HepG2 (cell line): ENCODE measurements around the gene RNF208. TPM values are rescaled to one million over a fixed set of nuclear protein-coding genes. Genes with fewer than 3 reads are reported as not detected.

Source experiments
- ATAC-seq: fragments of 200-7000 bp; cut with Tn5 transposase; 3 replicates; pipeline ENCODE4 v1.9.1; 2020; ENCODE audit warnings: mild to moderate bottlenecking, moderate library complexity
- BruUV-seq: library from RNA; stranded (reverse); fragments of 400-500 nt; replicated peaks from 2 replicates; lab custom pipeline; 2021; lab: Mats Ljungman, UMichigan
- CTCF ChIA-PET: fragments of 300-600 bp; formaldehyde crosslinking; extraction: SDS; loops from one replicate; lab custom pipeline; 2021; ENCODE audit warnings: low total read pairs, inconsistent platforms, low intra/inter-chr PET ratio; lab: Yijun Ruan, JAX
- POLR2A ChIA-PET: fragments of 350-600 bp; sonication (Branson Sonifier 250); formaldehyde crosslinking; loops from one replicate; lab custom pipeline; 2020; ENCODE audit warnings: antibody characterized with exemption, inconsistent platforms; lab: Yijun Ruan, JAX
- DNase-seq: peaks from one replicate; pipeline ENCODE4 v3.0.0-alpha.2; 2015; ENCODE audit warnings: low spot score
- FAIRE-seq: peaks from 3 replicates; lab custom pipeline; 2011; peaks lifted over from hg19 to GRCh38; lab: Jason Lieb, UNC
- H2AFZ ChIP-seq: one replicate; pipeline ENCODE4 v1.6.1; 2011; ENCODE audit warnings: low read length, inconsistent platforms
- H3K27ac ChIP-seq: fragments of 300-600 bp; 3 replicates; pipeline ENCODE4 v1.8.0; 2011; ENCODE audit warnings: mixed run types, mild to moderate bottlenecking, mixed read lengths, low read length, inconsistent platforms; ENCODE audit not compliant: insufficient read depth; ENCODE audit errors: extremely low read length
- H3K27me3 ChIP-seq, 2 experiments: fragments of 200-600 bp in 1 of 2; 2 replicates in 1 of 2; 3 replicates in 1 of 2; pipeline versions ENCODE4 v1.6.0 to v1.8.0; 2011; ENCODE audit warnings: low read length in 2 of 2, mild to moderate bottlenecking in 2 of 2, moderate library complexity in 2 of 2, inconsistent platforms in 1 of 2; ENCODE audit not compliant: insufficient read depth in 2 of 2, control insufficient read depth in 1 of 2
- H3K36me3 ChIP-seq, 2 experiments: fragments of 200-600 bp in 1 of 2; replicated peaks in 1 of 2; 2 replicates in 1 of 2; 3 replicates in 1 of 2; pipeline versions ENCODE4 v1.5.1 to v1.8.0; 2011; ENCODE audit warnings: low read length in 2 of 2, inconsistent platforms in 1 of 2; ENCODE audit not compliant: insufficient read depth in 2 of 2, control insufficient read depth in 1 of 2
- H3K4me1 ChIP-seq: 2 replicates; pipeline ENCODE4 v1.5.1; 2012; ENCODE audit warnings: low read length, inconsistent platforms; ENCODE audit not compliant: insufficient read depth
- H3K4me2 ChIP-seq: 2 replicates; pipeline ENCODE4 v1.6.0; 2011; ENCODE audit warnings: low read depth, low read length, inconsistent platforms
- H3K4me3 ChIP-seq, 3 experiments: fragments of 200-600 bp in 1 of 3; sonication (generic), shearing (Covaris generic) in 1 of 3; replicated peaks in 1 of 3; 2 replicates each; pipeline ENCODE4 v1.5.1; 2011 to 2016; ENCODE audit warnings: low read length in 3 of 3, inconsistent platforms in 2 of 3, low read depth in 2 of 3, mild to moderate bottlenecking in 2 of 3, control low read depth in 1 of 3, mixed read lengths in 1 of 3; ENCODE audit not compliant: insufficient read depth in 1 of 3
- H3K79me2 ChIP-seq: one replicate; pipeline ENCODE4 v1.6.1; 2011; ENCODE audit warnings: low read length, inconsistent platforms; ENCODE audit not compliant: insufficient read depth
- H3K9ac ChIP-seq: 2 replicates; pipeline ENCODE4 v1.6.0; 2011; ENCODE audit warnings: mild to moderate bottlenecking, low read depth, low read length, inconsistent platforms; ENCODE audit not compliant: insufficient read depth
- H3K9me3 ChIP-seq: 2 replicates; pipeline ENCODE4 v1.5.1; 2012; ENCODE audit warnings: mild to moderate bottlenecking, low read length
- H4K20me1 ChIP-seq: 2 replicates; pipeline ENCODE4 v1.6.0; 2011; ENCODE audit warnings: inconsistent platforms, mild to moderate bottlenecking, low read length, moderate library complexity; ENCODE audit not compliant: insufficient read depth
- ARNTL ChIP-seq: sonication (generic); formaldehyde crosslinking; IDR thresholded peaks from 2 replicates; pipeline ENCODE4 v1.4.0; 2020; ENCODE audit warnings: mild to moderate bottlenecking, missing genetic modification reagents
- KDM5A ChIP-seq: fragments of 200-600 bp; sonication (generic); IDR thresholded peaks from 2 replicates; pipeline ENCODE4 v1.7.0; 2018; ENCODE audit warnings: antibody characterized with exemption, mild to moderate bottlenecking, low read length, borderline replicate concordance
- SKI ChIP-seq: fragments of 450-650 bp; IDR thresholded peaks from one replicate; pipeline ENCODE4 v1.6.1; 2018; ENCODE audit warnings: mild to moderate bottlenecking; ENCODE audit not compliant: partially characterized antibody
- ZKSCAN1 ChIP-seq: fragments of 150-350 bp; IDR thresholded peaks from 2 replicates; pipeline ENCODE4 v1.6.1; 2014; ENCODE audit warnings: low read length
- ZNF296 ChIP-seq: sonication (generic); formaldehyde crosslinking; conservative IDR thresholded peaks from 2 replicates; pipeline ENCODE4 v1.5.0; 2020; ENCODE audit warnings: mild to moderate bottlenecking, missing genetic modification reagents
- ZNF558 ChIP-seq: sonication (generic); formaldehyde crosslinking; IDR thresholded peaks from 2 replicates; pipeline ENCODE4 v1.9.0; 2022; ENCODE audit warnings: mild to moderate bottlenecking, missing genetic modification reagents, borderline replicate concordance
- ZNF816 ChIP-seq: sonication (generic); formaldehyde crosslinking; IDR thresholded peaks from 2 replicates; pipeline ENCODE4 v1.8.0; 2022; ENCODE audit warnings: missing genetic modification reagents, mild to moderate bottlenecking, borderline replicate concordance
- WGBS: methylation state at CpG from one replicate; pipeline ENCODE4 v1.1.6; 2017; ENCODE audit warnings: low lambda C conversion rate; 5-methylcytosine and 5-hydroxymethylcytosine counted together
- in situ Hi-C: cut with HindIII; loops from 2 replicates; pipeline ENCODE4 v1.10.0; 2017; ENCODE audit warnings: low pct_unique_long_range_greater_than_20kb; ENCODE audit not compliant: extremely low pct_ligation_motif_present
- intact Hi-C: fragments of 100-400 bp; cut with micrococcal nuclease; formaldehyde crosslinking; loops from one replicate; pipeline ENCODE4 v1.10.0; 2022; ENCODE audit not compliant: unreplicated experiment
- polyA plus RNA-seq, 8 experiments: library from polyadenylated mRNA; depleted of rRNA in 3 of 8; stranded (reverse) in 7 of 8; unstranded in 1 of 8; fragments of >200 nt; fragmentation: Illumina TruSeq in 4 of 8; extraction: Trizol in 4 of 8; gene quantifications; 2 replicates each; pipeline versions ENCODE4 v1.2.1 to v1.2.3, GENCODE V29; 2011 to 2016; ENCODE audit warnings: low read depth in 4 of 8, missing spikeins in 1 of 8, mixed read lengths in 1 of 8; ENCODE audit not compliant: insufficient read depth in 1 of 8
- total RNA-seq, 5 experiments: library from RNA; depleted of rRNA; stranded (reverse); fragments of >200 nt; fragmentation: Illumina TruSeq; extraction: Trizol; gene quantifications; 2 replicates each; pipeline ENCODE4 v1.2.3, GENCODE V29; 2016; ENCODE audit warnings: low read depth in 1 of 5
- TF ChIP-seq, protein P1 (sequence below): fragments of 450-650 bp; IDR thresholded peaks from 2 replicates; pipeline ENCODE4 v1.6.1; 2016
- TF ChIP-seq, protein P2 (sequence below): sonication (generic); formaldehyde crosslinking; IDR thresholded peaks from 2 replicates; pipeline ENCODE4 v1.4.0; 2020; ENCODE audit warnings: missing genetic modification reagents, borderline replicate concordance
- TF ChIP-seq, protein P3 (sequence below): sonication (generic); IDR thresholded peaks from 2 replicates; pipeline ENCODE4 v1.6.1; 2016; ENCODE audit warnings: low read depth, borderline replicate concordance
- TF ChIP-seq, protein P4 (sequence below): sonication (generic); formaldehyde crosslinking; IDR thresholded peaks from 2 replicates; pipeline ENCODE4 v1.8.0; 2022; ENCODE audit warnings: mild to moderate bottlenecking, missing genetic modification reagents; ENCODE audit not compliant: insufficient replicate concordance
- TF ChIP-seq, protein P5 (sequence below): sonication (generic); formaldehyde crosslinking; conservative IDR thresholded peaks from 2 replicates; pipeline ENCODE4 v1.4.0; 2020; ENCODE audit warnings: missing genetic modification reagents

Gene RNF208
- total and polyA plus RNA-seq, 2 of the 13 experiments (the other 11 are each of a cell fraction or from before 2014, with no cell fraction given): 1.6 to 2.1 TPM

DNA sequence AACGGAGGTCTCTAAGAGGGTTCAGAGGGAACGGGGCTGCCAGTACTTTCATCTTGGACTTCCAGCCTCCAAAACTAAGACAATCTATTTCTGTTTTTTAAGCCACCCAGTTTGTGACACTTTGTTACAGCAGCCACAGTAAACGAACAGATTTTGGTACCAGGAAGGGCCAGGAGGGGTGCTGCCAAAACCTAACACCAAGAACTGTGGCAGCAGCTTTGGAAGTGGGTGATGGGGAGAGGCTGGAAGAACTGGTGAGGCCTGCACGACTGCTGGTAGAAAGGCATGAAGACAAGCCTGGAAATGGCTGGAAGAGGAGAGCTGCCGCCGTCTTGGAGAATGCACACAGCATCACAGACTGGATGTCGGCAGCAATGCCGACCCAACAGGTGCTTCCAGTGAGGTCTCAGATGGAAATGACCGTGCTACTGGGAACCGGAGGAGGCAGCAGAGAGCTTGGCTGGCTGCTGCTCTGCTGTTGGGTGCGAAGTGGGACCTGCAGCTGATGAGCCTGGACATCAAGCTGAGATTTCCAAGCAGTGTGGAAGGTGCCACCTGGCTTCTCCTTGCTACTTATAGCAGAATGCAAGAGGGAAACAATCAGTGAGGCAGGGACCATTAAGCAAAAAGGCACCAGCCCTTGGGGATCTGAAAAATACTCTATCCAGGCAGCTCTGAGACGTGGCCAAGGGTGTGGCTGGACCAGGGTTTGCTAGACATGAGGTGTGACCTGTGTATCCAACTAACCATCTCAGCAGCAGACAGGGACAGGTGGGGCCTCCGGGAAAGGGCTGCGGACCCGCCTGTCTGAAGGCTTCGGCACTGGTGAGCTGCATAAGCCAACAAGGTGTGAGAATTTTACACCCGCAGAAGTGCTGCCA is 45.5 kb downstream of the RNF208 start:
- no peak overlapping the region for H3K9ac ChIP-seq
- H3K27ac ChIP-seq: no peak overlapping the region
- 36% methylated on average over 13 of the region's 17 CpGs for WGBS
- H3K4me3 ChIP-seq: no peak overlapping the region
- BruUV-seq: no TSS peak
- ChIA-PET CTCF (interaction anchor here (1.1 to 1.5 kb wide), 3 partner anchors 51 to 60 kb away, joined by 3 to 8 read pairs (median 3); partner anchors contain the start of gene RNF224), POLR2A (interaction anchor here (0.8 to 1.6 kb wide), 8 partner anchors 12 to 101 kb away, joined by 3 to 7 read pairs (median 3); partner anchors contain the start of genes ANAPC2, MAN1B1, RNF224 and SSNA1)
- H3K9me3 ChIP-seq: no peaks in the 10 kb centered on the region
- intact Hi-C loops: loop anchor here (10.0 kb wide), 1 partner anchor 62 kb away; the partner anchor contains the start of gene DPP7
- H3K79me2 ChIP-seq: no peaks in the 10 kb centered on the region
- no peak overlapping the region for H2AFZ ChIP-seq
- H3K27me3 ChIP-seq: peaks cover 0 to 7% of the 10 kb centered on the region in 2 experiments; a peak in 2 of 5 replicates
- in situ Hi-C loops: no loop called here
- H4K20me1 ChIP-seq: no peaks in the 10 kb centered on the region
- H3K4me1 ChIP-seq: no peaks in the 10 kb centered on the region
- DNase-seq (peak; percentile 49), FAIRE-seq (peak; percentile 59), ATAC-seq (peak; percentile 69)
- no peak overlapping the region for H3K4me2 ChIP-seq
- H3K36me3 ChIP-seq: peaks cover 8 to 11% of the 10 kb centered on the region in 2 experiments; a peak in 4 of 5 replicates
- TF ChIP-seq, protein P1, sequence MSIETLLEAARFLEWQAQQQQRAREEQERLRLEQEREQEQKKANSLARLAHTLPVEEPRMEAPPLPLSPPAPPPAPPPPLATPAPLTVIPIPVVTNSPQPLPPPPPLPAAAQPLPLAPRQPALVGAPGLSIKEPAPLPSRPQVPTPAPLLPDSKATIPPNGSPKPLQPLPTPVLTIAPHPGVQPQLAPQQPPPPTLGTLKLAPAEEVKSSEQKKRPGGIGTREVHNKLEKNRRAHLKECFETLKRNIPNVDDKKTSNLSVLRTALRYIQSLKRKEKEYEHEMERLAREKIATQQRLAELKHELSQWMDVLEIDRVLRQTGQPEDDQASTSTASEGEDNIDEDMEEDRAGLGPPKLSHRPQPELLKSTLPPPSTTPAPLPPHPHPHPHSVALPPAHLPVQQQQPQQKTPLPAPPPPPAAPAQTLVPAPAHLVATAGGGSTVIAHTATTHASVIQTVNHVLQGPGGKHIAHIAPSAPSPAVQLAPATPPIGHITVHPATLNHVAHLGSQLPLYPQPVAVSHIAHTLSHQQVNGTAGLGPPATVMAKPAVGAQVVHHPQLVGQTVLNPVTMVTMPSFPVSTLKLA: no peak
- TF ChIP-seq KDM5A: no peak
- TF ChIP-seq, protein P2, sequence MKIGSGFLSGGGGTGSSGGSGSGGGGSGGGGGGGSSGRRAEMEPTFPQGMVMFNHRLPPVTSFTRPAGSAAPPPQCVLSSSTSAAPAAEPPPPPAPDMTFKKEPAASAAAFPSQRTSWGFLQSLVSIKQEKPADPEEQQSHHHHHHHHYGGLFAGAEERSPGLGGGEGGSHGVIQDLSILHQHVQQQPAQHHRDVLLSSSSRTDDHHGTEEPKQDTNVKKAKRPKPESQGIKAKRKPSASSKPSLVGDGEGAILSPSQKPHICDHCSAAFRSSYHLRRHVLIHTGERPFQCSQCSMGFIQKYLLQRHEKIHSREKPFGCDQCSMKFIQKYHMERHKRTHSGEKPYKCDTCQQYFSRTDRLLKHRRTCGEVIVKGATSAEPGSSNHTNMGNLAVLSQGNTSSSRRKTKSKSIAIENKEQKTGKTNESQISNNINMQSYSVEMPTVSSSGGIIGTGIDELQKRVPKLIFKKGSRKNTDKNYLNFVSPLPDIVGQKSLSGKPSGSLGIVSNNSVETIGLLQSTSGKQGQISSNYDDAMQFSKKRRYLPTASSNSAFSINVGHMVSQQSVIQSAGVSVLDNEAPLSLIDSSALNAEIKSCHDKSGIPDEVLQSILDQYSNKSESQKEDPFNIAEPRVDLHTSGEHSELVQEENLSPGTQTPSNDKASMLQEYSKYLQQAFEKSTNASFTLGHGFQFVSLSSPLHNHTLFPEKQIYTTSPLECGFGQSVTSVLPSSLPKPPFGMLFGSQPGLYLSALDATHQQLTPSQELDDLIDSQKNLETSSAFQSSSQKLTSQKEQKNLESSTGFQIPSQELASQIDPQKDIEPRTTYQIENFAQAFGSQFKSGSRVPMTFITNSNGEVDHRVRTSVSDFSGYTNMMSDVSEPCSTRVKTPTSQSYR: no peak
- TF ChIP-seq ZNF816 (CRISPR knock-in tag): no peak
- TF ChIP-seq ARNTL (CRISPR knock-in tag): no peak
- peak; percentile 16 for TF ChIP-seq SKI
- no peak for TF ChIP-seq ZNF558 (CRISPR knock-in tag)
- TF ChIP-seq, protein P3, sequence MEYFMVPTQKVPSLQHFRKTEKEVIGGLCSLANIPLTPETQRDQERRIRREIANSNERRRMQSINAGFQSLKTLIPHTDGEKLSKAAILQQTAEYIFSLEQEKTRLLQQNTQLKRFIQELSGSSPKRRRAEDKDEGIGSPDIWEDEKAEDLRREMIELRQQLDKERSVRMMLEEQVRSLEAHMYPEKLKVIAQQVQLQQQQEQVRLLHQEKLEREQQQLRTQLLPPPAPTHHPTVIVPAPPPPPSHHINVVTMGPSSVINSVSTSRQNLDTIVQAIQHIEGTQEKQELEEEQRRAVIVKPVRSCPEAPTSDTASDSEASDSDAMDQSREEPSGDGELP: peak; percentile 13; the same call in 1 of the 2 replicates
- TF ChIP-seq, protein P4, sequence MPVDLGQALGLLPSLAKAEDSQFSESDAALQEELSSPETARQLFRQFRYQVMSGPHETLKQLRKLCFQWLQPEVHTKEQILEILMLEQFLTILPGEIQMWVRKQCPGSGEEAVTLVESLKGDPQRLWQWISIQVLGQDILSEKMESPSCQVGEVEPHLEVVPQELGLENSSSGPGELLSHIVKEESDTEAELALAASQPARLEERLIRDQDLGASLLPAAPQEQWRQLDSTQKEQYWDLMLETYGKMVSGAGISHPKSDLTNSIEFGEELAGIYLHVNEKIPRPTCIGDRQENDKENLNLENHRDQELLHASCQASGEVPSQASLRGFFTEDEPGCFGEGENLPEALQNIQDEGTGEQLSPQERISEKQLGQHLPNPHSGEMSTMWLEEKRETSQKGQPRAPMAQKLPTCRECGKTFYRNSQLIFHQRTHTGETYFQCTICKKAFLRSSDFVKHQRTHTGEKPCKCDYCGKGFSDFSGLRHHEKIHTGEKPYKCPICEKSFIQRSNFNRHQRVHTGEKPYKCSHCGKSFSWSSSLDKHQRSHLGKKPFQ (CRISPR knock-in tag): no peak
- no peak for TF ChIP-seq ZKSCAN1
- TF ChIP-seq, protein P5, sequence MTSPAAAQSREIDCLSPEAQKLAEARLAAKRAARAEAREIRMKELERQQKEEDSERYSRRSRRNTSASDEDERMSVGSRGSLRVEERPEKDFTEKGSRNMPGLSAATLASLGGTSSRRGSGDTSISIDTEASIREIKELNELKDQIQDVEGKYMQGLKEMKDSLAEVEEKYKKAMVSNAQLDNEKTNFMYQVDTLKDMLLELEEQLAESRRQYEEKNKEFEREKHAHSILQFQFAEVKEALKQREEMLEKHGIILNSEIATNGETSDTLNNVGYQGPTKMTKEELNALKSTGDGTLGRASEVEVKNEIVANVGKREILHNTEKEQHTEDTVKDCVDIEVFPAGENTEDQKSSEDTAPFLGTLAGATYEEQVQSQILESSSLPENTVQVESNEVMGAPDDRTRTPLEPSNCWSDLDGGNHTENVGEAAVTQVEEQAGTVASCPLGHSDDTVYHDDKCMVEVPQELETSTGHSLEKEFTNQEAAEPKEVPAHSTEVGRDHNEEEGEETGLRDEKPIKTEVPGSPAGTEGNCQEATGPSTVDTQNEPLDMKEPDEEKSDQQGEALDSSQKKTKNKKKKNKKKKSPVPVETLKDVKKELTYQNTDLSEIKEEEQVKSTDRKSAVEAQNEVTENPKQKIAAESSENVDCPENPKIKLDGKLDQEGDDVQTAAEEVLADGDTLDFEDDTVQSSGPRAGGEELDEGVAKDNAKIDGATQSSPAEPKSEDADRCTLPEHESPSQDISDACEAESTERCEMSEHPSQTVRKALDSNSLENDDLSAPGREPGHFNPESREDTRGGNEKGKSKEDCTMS (CRISPR knock-in tag): no peak
- TF ChIP-seq ZNF296: no peak
